ENCODE measurements around the gene SLC3A2.

The SLC3A2 gene

GRCh38 chr11:62880803-62881578 is at the start of gene SLC3A2:
Gene SLC3A2 (plus strand): TSS chr11:62880896. CDS start chr11:62881024, 128 bp downstream.
- TF ChIP-seq CTCF (conservative IDR thresholded peaks at IDR 0.05; ENCODE audit: low read depth): peak; percentile 82
- H3K27ac ChIP-seq: peak within 1 kb of the TSS; percentile 99
- peak; percentile 89 for DNase-seq (ENCODE audit: low spot score)
- POLR2A ChIA-PET (ENCODE audit: low non-redundant PET): interaction anchor here (0.6 to 1.6 kb wide), 6 partner anchors 26 to 64 kb away, joined by 3 to 6 read pairs (median 4); no protein-coding TSS in a partner anchor
- CTCF ChIA-PET: interaction anchor here (0.6 to 2.4 kb wide), 7 partner anchors 8 to 1387 kb away, joined by 3 to 10 read pairs (median 4); no protein-coding TSS in a partner anchor

- DNase-seq (ENCODE audit: low spot score): no peak
- TF ChIP-seq CTCF (conservative IDR thresholded peaks at IDR 0.05; ENCODE audit: low read depth): no peak
- ChIA-PET CTCF (no interaction called here), POLR2A (ENCODE audit: low non-redundant PET) (interaction anchor here (0.6 kb wide), 1 partner anchor 43 kb away, joined by 6 read pairs; no protein-coding TSS in a partner anchor)
- H3K27ac ChIP-seq: peak overlapping the region; percentile 86
Measured at GRCh38 chr11:62830904-62831519, 49.7 kb upstream of the SLC3A2 start.

- TF ChIP-seq CTCF (conservative IDR thresholded peaks at IDR 0.05; ENCODE audit: low read depth): no peak
- peak within 1 kb of the TSS; percentile 86 for H3K27ac ChIP-seq
- ChIA-PET CTCF (interaction anchor here (0.6 to 1.9 kb wide), 2 partner anchors 45 to 74 kb away, joined by 4 to 8 read pairs; partner anchors contain the start of gene TMEM179B), POLR2A (ENCODE audit: low non-redundant PET) (interaction anchor here (0.6 kb wide), 3 partner anchors 34 to 1025 kb away, joined by 3 to 6 read pairs (median 5); no protein-coding TSS in a partner anchor)
- DNase-seq (ENCODE audit: low spot score): peak; percentile 99
Measured at GRCh38 chr11:62831520-62832335, 49.0 kb upstream of the SLC3A2 start, which contains the start of gene STX5. Gene STX5 (minus strand): TSS chr11:62832051. CDS start chr11:62831243, 808 bp downstream.

- CTCF ChIA-PET: interaction anchor here (1.9 kb wide), 1 partner anchor 45 kb away, joined by 8 read pairs; the partner anchor contains the start of gene TMEM179B
- POLR2A ChIA-PET (ENCODE audit: low non-redundant PET): interaction anchor here (0.6 to 0.7 kb wide), 3 partner anchors 23 to 158 kb away, joined by 3 to 8 read pairs (median 3); no protein-coding TSS in a partner anchor
- DNase-seq (ENCODE audit: low spot score): no peak
Measured at GRCh38 chr11:62832336-62833234, 48.1 kb upstream of the SLC3A2 start, which contains the start of gene TEX54. Gene TEX54 (minus strand): TSS chr11:62832841.

More at GRCh38 chr11:62832336-62833234, 48.1 kb upstream of the SLC3A2 start, which contains the start of gene TEX54:
- no peak for TF ChIP-seq CTCF (conservative IDR thresholded peaks at IDR 0.05; ENCODE audit: low read depth)
- H3K27ac ChIP-seq: peak within 1 kb of the TSS; percentile 86

Measured in RWPE1 (cell line).